Fibroblast of lung (primary cell): ENCODE data around the gene EML2. TPM values are rescaled to one million over a fixed set of nuclear protein-coding genes. Genes with fewer than 3 reads are reported as not detected.
"Not testable (repeated sequence)": the region's sequence is repeated elsewhere in the genome, so short reads cannot be mapped to it uniquely, and the experiment has no call there.

Experiments
- DNase-seq, 2 donors: peaks; one replicate each; pipeline versions ENCODE4 v3.0.0 to v3.0.0-alpha.2; 2010; ENCODE audit warnings: low read depth in 2 of 2
- H2AFZ ChIP-seq: 2 replicates; pipeline ENCODE4 v1.5.1; 2012; ENCODE audit warnings: low read length, control low read depth, inconsistent platforms
- H3K27ac ChIP-seq: 2 replicates; pipeline ENCODE4 v1.5.1; 2011; ENCODE audit warnings: low read length, control low read depth; ENCODE audit not compliant: insufficient read depth
- H3K27me3 ChIP-seq: 2 replicates; pipeline ENCODE4 v1.5.1; 2011; ENCODE audit warnings: mild to moderate bottlenecking, low read length; ENCODE audit not compliant: control insufficient read depth, insufficient read depth
- H3K36me3 ChIP-seq: 2 replicates; pipeline ENCODE4 v1.5.1; 2011; ENCODE audit warnings: low read length; ENCODE audit not compliant: control insufficient read depth, insufficient read depth
- H3K4me1 ChIP-seq: 2 replicates; pipeline ENCODE4 v1.5.1; 2011; ENCODE audit warnings: low read length; ENCODE audit not compliant: control insufficient read depth, insufficient read depth; ENCODE audit errors: extremely low read depth
- H3K4me2 ChIP-seq: 2 replicates; pipeline ENCODE4 v1.5.1; 2011; ENCODE audit warnings: low read length, control low read depth; ENCODE audit not compliant: insufficient read depth; ENCODE audit errors: extremely low read depth
- H3K4me3 ChIP-seq, 4 experiments: fragments of 200-600 bp in 1 of 4; sonication (generic) in 1 of 4; replicated peaks in 1 of 4; 2 replicates each; pipeline ENCODE4 v1.5.1; 2011 to 2016; ENCODE audit warnings: low read length in 4 of 4, low read depth in 3 of 4, mild to moderate bottlenecking in 3 of 4, control low read depth in 2 of 4, inconsistent platforms in 1 of 4, mixed read lengths in 1 of 4; ENCODE audit not compliant: insufficient read depth in 1 of 4; ENCODE audit errors: control extremely low read depth in 1 of 4
- H3K79me2 ChIP-seq: 2 replicates; pipeline ENCODE4 v1.5.1; 2012; ENCODE audit warnings: mild to moderate bottlenecking, low read length, inconsistent platforms; ENCODE audit not compliant: control insufficient read depth, insufficient read depth
- H3K9ac ChIP-seq: 2 replicates; pipeline ENCODE4 v1.5.1; 2011; ENCODE audit warnings: mild to moderate bottlenecking, low read length, control low read depth; ENCODE audit not compliant: insufficient read depth
- H3K9me3 ChIP-seq: 2 replicates; pipeline ENCODE4 v1.5.1; 2012; ENCODE audit warnings: low read depth, low read length; ENCODE audit not compliant: control insufficient read depth, insufficient read depth
- H4K20me1 ChIP-seq: 2 replicates; pipeline ENCODE4 v1.5.1; 2011; ENCODE audit warnings: low read length; ENCODE audit not compliant: control insufficient read depth, insufficient read depth; ENCODE audit errors: extremely low read depth
- EZH2 ChIP-seq: IDR thresholded peaks from 2 replicates; pipeline ENCODE4 v1.5.1; 2012; ENCODE audit warnings: low read length, control low read depth, mild to moderate bottlenecking; ENCODE audit errors: missing control alignments
- polyA minus RNA-seq: library from RNA; depleted of rRNA, polyadenylated mRNA; stranded (reverse); fragments of >200 nt; gene quantifications from 2 replicates; pipeline ENCODE4 v1.2.3, GENCODE V29; 2011; ENCODE audit warnings: low replicate concordance
- polyA plus RNA-seq, 2 donors: library from polyadenylated mRNA; depleted of rRNA in 1 of 2; stranded (reverse) in 1 of 2; unstranded in 1 of 2; fragments of >200 nt; gene quantifications; 2 replicates each; pipeline ENCODE4 v1.2.1, GENCODE V29; 2011 to 2012; ENCODE audit warnings: missing spikeins in 1 of 2
- total RNA-seq: library from RNA; depleted of rRNA; stranded (reverse); fragments of >200 nt; gene quantifications from 2 replicates; pipeline ENCODE4 v1.2.1, GENCODE V29; 2014
- TF ChIP-seq, protein P1 (sequence below), 2 donors: IDR thresholded peaks in 1 of 2; conservative IDR thresholded peaks in 1 of 2; 1 replicate in 1 of 2; 2 replicates in 1 of 2; pipeline ENCODE4 v1.5.1; 2011 to 2012; ENCODE audit warnings: low read length in 2 of 2, control low read depth in 1 of 2, inconsistent platforms in 1 of 2, low read depth in 1 of 2, mild to moderate bottlenecking in 1 of 2

EML2 gene, protein sequence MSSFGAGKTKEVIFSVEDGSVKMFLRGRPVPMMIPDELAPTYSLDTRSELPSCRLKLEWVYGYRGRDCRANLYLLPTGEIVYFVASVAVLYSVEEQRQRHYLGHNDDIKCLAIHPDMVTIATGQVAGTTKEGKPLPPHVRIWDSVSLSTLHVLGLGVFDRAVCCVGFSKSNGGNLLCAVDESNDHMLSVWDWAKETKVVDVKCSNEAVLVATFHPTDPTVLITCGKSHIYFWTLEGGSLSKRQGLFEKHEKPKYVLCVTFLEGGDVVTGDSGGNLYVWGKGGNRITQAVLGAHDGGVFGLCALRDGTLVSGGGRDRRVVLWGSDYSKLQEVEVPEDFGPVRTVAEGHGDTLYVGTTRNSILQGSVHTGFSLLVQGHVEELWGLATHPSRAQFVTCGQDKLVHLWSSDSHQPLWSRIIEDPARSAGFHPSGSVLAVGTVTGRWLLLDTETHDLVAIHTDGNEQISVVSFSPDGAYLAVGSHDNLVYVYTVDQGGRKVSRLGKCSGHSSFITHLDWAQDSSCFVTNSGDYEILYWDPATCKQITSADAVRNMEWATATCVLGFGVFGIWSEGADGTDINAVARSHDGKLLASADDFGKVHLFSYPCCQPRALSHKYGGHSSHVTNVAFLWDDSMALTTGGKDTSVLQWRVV
- total RNA-seq (34.7 and 69.9 TPM in 2 replicates), polyA plus RNA-seq (11.0 and 11.2 TPM in 2 replicates), polyA minus RNA-seq (46.3 and 99.1 TPM in 2 replicates)
- 20.1 and 23.8 TPM in 2 replicates for polyA plus RNA-seq (2012)

GRCh38 chr19:45638930-45639729 lies at the start of gene EML2:
EML2 (minus strand) TSS chr19:45639397; CDS start chr19:45639376, 21 bp downstream.
- TF ChIP-seq EZH2 = no peak
- TF ChIP-seq, protein P1, sequence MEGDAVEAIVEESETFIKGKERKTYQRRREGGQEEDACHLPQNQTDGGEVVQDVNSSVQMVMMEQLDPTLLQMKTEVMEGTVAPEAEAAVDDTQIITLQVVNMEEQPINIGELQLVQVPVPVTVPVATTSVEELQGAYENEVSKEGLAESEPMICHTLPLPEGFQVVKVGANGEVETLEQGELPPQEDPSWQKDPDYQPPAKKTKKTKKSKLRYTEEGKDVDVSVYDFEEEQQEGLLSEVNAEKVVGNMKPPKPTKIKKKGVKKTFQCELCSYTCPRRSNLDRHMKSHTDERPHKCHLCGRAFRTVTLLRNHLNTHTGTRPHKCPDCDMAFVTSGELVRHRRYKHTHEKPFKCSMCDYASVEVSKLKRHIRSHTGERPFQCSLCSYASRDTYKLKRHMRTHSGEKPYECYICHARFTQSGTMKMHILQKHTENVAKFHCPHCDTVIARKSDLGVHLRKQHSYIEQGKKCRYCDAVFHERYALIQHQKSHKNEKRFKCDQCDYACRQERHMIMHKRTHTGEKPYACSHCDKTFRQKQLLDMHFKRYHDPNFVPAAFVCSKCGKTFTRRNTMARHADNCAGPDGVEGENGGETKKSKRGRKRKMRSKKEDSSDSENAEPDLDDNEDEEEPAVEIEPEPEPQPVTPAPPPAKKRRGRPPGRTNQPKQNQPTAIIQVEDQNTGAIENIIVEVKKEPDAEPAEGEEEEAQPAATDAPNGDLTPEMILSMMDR (conservative IDR thresholded peaks at IDR 0.05 in 1 of 2, IDR thresholded peaks at IDR 0.05 in 1 of 2; ENCODE audit: low read depth in 1 of 2, low read length in 2 of 2) = peak; percentile 25 to 41
- H3K4me2 ChIP-seq = peak within 1 kb of the TSS; percentile 94
- H4K20me1 ChIP-seq = no peaks in the 10 kb centered on the region
- peak within 1 kb of the TSS; percentile 67 for H3K9ac ChIP-seq
- no peaks in the 10 kb centered on the region for H3K27me3 ChIP-seq
- H3K9me3 ChIP-seq = no peaks in the 10 kb centered on the region
- no peaks in the 10 kb centered on the region for H3K36me3 ChIP-seq
- peak within 1 kb of the TSS; percentile 76 to 84 (median 82) for H3K4me3 ChIP-seq
- H3K27ac ChIP-seq = peak within 1 kb of the TSS; percentile 26
- peaks cover 14% of the 10 kb centered on the region for H3K4me1 ChIP-seq
- peaks cover 4% of the 10 kb centered on the region for H3K79me2 ChIP-seq
- H2AFZ ChIP-seq = peak within 1 kb of the TSS; percentile 86
- peak in 1 of 2 donors; percentile 39 for DNase-seq

- H3K27me3 ChIP-seq = no peaks in the 10 kb centered on the region
- TF ChIP-seq, protein P1 (conservative IDR thresholded peaks at IDR 0.05 in 1 of 2, IDR thresholded peaks at IDR 0.05 in 1 of 2; ENCODE audit: low read depth in 1 of 2, low read length in 2 of 2) = no peak
- TF ChIP-seq EZH2 = no peak
- peaks cover 14% of the 10 kb centered on the region for H3K79me2 ChIP-seq
- peaks cover 14% of the 10 kb centered on the region for H3K36me3 ChIP-seq
- DNase-seq = no peak
- H4K20me1 ChIP-seq = no peaks in the 10 kb centered on the region
- H3K4me3 ChIP-seq = no peak overlapping the region
- no peak overlapping the region for H2AFZ ChIP-seq
- H3K4me2 ChIP-seq = no peak overlapping the region
- H3K9ac ChIP-seq = no peak overlapping the region
- no peaks in the 10 kb centered on the region for H3K4me1 ChIP-seq
- no peaks in the 10 kb centered on the region for H3K9me3 ChIP-seq
- H3K27ac ChIP-seq = no peak overlapping the region
These were observed 48.4 kb upstream of the EML2 start for GRCh38 chr19:45687599-45687998.

GRCh38 chr19:45685045-45685444 lies 45.8 kb upstream of the EML2 start:
- not testable (repeated sequence) for H4K20me1 ChIP-seq, H3K79me2 ChIP-seq

More at GRCh38 chr19:45685045-45685444, 45.8 kb upstream of the EML2 start:
- DNase-seq, H3K27me3 ChIP-seq, H3K9ac ChIP-seq, H3K4me1 ChIP-seq, H3K4me3 ChIP-seq, H3K9me3 ChIP-seq, H2AFZ ChIP-seq, H3K27ac ChIP-seq, H3K4me2 ChIP-seq: not testable (repeated sequence)
- H3K36me3 ChIP-seq = peaks cover 14% of the 10 kb centered on the region
